ENCODE data around the gene CBX7.
"Not testable (repeated sequence)": the region's sequence is repeated elsewhere in the genome, so short reads cannot be mapped to it uniquely, and the experiment has no call there.

The CBX7 gene

GRCh38 chr22:39156093-39156492, 3.6 kb upstream of the CBX7 start:
- H3K4me1 Mint-ChIP-seq (ENCODE audit: low read depth); H3K27me3 Mint-ChIP-seq; H3K27ac Mint-ChIP-seq; H3K4me3 Mint-ChIP-seq; H3K9me3 Mint-ChIP-seq (ENCODE audit: low read depth); H3K36me3 Mint-ChIP-seq: not testable (repeated sequence)

DNA sequence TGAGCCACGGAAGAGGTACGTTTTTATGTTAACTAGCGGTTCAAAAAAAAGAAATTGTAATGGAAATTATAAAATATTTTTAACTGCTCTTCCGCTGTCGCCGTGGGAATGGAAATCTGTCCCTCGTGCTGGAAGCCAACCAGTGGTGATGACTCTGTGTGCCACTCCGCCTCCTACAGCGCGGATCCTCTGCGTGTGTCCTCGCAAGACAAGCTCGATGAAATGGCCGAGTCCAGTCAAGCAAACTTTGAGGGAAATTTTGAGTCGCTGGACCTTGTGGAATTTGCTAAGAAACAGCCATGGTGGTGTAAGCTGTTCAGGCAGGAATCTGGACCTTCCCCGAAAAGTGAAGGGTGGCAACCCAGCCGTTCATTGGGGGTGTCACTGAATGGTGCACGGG, 2.9 kb upstream of the CBX7 start:
- Mint-ChIP-seq H3K27me3 (no peaks in the 10 kb centered on the region), H3K4me3 (no peak overlapping the region)

GRCh38 chr22:39153220-39153717, 789 bp upstream of the CBX7 start:
- H3K27ac Mint-ChIP-seq, result peak overlapping the region; percentile 59
- no peaks in the 10 kb centered on the region for H3K9me3 Mint-ChIP-seq (ENCODE audit: low read depth)
- peak overlapping the region; percentile 88 for H3K4me3 Mint-ChIP-seq
- H3K4me1 Mint-ChIP-seq (ENCODE audit: low read depth), result peaks cover 34% of the 10 kb centered on the region
- H3K27me3 Mint-ChIP-seq, result no peaks in the 10 kb centered on the region
- no peaks in the 10 kb centered on the region for H3K36me3 Mint-ChIP-seq

More for the DNA sequence above, 2.9 kb upstream of the CBX7 start:
- Mint-ChIP-seq H3K4me1 (ENCODE audit: low read depth) (peaks cover 16% of the 10 kb centered on the region), H3K36me3 (no peaks in the 10 kb centered on the region), H3K27ac (no peak overlapping the region), H3K9me3 (ENCODE audit: low read depth) (no peaks in the 10 kb centered on the region)

DNA sequence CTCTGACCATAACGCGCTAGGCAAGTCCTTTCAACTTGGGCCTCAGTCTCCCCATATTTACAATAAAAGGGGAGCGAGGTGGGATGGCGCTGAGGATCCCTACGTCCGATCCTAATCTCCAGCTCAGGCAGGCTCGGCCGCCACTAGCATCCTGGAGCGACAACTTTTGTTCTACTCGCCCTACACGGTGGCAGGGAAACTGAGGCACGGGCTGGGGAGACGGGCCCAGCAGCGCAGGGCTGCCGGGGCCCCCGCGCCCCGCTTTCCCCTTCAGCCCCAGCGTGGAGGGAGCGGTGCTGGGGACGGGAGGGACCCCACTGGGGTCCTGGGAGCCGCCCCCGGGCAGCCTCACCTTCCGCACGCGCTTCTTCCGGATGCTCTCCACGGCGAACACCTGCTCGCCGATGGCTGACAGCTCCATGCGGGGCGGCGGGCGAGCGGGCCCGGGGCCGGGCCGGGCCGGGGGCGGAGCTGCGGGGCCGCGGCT, 413 bp downstream of the CBX7 start:
- H3K36me3 Mint-ChIP-seq, result no peaks in the 10 kb centered on the region
- no peaks in the 10 kb centered on the region for H3K9me3 Mint-ChIP-seq (ENCODE audit: low read depth)
- H3K27ac Mint-ChIP-seq, result no peak overlapping the region
- peaks cover 41% of the 10 kb centered on the region for H3K4me1 Mint-ChIP-seq (ENCODE audit: low read depth)
- no peaks in the 10 kb centered on the region for H3K27me3 Mint-ChIP-seq
- peak overlapping the region; percentile 73 for H3K4me3 Mint-ChIP-seq

- Mint-ChIP-seq H3K36me3 (no peaks in the 10 kb centered on the region), H3K4me1 (ENCODE audit: low read depth) (peaks cover 45% of the 10 kb centered on the region), H3K27ac (peak overlapping the region; percentile 73), H3K4me3 (peak overlapping the region; percentile 73), H3K27me3 (no peaks in the 10 kb centered on the region), H3K9me3 (ENCODE audit: low read depth) (no peaks in the 10 kb centered on the region)
Observed at GRCh38 chr22:39151329-39151975, 1.0 kb downstream of the CBX7 start.

DNA sequence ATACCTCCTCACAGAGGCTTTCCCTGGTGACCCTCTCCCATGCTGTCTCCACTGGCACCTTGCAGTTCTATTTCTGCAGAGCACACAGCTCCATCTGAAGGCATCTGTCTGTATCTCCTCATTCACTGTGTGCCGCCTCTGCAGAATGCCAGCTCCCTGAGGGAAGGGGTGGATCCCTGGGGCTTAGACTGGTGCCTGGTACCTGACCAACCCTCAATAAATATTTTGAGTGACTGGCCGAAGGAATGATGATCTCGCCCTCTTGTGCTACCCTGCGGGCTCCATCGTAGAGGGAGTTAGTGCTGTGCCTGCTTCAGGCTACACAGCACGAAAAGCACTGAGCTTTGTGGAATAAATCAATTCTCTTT, 1.6 kb downstream of the CBX7 start:
- H3K4me3 Mint-ChIP-seq, result peak overlapping the region; percentile 73
- no peaks in the 10 kb centered on the region for H3K36me3 Mint-ChIP-seq
- peaks cover 50% of the 10 kb centered on the region for H3K4me1 Mint-ChIP-seq (ENCODE audit: low read depth)
- no peaks in the 10 kb centered on the region for H3K9me3 Mint-ChIP-seq (ENCODE audit: low read depth)
- H3K27me3 Mint-ChIP-seq, result no peaks in the 10 kb centered on the region
- peak overlapping the region; percentile 72 for H3K27ac Mint-ChIP-seq

DNA sequence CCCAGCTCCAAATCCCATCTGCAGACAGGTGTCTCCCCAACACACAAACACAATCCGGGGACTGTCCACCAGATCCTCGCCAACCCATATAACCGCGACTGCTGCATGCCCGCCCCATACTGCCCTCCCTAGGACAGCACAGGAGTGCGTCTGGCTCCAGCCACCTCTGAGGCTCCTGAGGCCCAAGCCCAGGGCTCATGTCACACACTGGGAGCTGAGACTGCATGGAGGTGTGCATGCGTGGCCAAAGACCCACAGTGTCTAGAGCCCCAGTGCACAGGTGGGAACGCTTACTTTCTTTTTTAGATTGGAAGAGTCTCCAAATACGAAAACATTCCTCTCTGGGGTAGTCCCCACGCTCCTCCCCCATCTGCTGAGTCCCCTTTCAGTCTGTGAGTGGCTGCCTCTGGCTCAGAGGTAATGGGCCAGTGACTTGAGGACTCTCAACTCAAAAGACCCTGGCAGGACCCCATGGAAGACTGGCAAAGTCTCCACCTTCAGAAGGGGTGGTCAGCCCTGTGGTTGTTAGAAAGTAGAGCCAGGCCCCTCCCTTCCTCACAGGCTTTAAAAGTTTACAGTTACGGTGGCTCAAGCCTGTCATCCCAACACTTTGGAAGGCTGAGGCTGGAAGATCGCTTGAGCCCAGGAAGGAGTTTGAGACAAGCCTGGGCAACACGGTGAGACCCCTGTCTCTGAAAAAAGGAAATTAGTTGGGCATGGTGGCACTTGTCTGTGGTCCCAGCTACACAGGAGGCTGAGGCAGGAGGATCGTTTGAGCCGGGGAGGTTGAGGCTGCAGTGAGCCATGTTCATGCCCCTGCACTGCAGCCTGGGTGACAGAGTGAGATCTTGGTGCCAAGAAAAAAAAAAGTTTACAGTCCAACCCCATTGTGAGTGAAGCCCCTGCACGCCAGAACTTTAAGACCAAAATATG, 2.3 kb downstream of the CBX7 start:
- H3K27ac Mint-ChIP-seq, result peak overlapping the region; percentile 76
- no peaks in the 10 kb centered on the region for H3K27me3 Mint-ChIP-seq
- peak overlapping the region; percentile 73 for H3K4me3 Mint-ChIP-seq
- H3K4me1 Mint-ChIP-seq (ENCODE audit: low read depth), result peaks cover 50% of the 10 kb centered on the region
- H3K9me3 Mint-ChIP-seq (ENCODE audit: low read depth), result no peaks in the 10 kb centered on the region
- H3K36me3 Mint-ChIP-seq, result no peaks in the 10 kb centered on the region

DNA sequence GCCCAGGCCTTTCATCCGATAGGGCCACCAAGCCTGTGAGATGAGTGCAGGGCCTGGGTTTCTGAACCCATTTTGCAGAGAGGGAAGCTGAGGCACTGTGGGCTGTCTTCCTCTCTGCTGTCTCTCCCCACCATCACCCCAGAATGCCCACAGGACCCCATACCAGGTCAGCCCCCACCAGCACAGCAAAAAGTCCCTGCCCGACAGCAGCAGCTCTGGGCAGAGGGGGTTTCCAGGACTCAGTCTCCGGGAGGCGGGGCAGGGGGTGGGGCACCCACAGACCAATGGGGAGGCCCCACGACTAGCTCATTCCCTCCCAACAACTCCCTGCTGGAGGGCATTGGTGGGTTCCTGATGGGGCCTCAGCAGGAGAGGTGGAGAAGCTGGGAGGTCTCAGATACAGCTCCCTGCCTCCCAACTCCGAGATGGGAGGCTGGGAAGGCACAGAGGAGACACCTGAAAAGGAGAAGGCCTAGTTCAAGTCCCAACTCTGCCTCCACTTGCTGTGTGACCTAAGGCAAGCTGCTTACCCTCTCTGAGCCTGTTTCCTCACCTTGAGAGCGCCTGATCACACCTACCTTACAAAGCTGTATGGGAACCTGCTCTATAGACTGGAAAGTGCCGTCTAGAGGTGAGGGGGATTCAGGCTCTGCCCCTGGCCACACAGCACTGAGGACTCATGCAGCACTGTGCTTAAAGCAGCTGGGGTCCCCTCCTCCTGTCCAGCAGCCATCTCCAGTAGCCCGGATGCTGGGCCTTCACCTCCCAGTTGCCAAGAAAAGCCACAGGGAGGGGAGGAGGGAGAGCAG, 3.5 kb downstream of the CBX7 start:
- peaks cover 58% of the 10 kb centered on the region for H3K4me1 Mint-ChIP-seq (ENCODE audit: low read depth)
- peak overlapping the region; percentile 77 for H3K27ac Mint-ChIP-seq
- no peaks in the 10 kb centered on the region for H3K36me3 Mint-ChIP-seq
- peak overlapping the region; percentile 62 for H3K4me3 Mint-ChIP-seq
- H3K9me3 Mint-ChIP-seq (ENCODE audit: low read depth), result no peaks in the 10 kb centered on the region
- no peaks in the 10 kb centered on the region for H3K27me3 Mint-ChIP-seq

DNA sequence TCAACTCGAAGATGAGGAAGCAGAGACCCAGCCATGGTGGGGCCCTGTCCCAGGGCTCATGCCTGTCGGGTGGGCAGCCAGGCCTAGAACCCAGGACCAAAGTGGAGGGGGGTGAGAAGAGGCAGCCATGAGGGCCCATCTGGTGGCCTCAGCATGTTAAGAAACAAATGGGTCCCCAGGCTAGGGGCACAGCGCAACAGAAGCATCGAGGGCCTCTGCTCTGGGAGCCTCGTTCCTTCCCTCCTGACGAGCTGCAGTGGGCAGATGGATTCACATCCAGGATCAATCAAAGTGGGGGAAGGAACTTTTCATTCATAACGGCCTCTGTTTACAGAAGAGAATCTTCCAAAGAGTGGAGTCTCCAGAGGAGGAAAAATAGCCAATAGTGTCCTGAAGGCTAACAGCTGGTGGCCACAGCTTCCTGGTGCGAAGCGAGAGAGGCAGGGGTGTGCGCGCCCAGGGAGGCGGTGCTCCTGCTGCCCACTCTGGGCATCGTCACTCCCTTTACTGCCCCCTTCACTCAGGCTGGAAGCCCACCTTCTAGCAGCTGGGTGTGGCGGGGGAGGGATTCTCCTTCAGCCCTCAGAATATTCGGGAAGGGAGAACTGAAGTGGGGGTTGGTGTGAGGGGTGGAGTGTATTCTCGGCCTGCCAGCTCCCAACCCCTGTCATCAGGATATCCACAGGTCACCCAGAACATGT, 4.3 kb downstream of the CBX7 start:
- peak overlapping the region; percentile 66 for H3K27ac Mint-ChIP-seq

DNA sequence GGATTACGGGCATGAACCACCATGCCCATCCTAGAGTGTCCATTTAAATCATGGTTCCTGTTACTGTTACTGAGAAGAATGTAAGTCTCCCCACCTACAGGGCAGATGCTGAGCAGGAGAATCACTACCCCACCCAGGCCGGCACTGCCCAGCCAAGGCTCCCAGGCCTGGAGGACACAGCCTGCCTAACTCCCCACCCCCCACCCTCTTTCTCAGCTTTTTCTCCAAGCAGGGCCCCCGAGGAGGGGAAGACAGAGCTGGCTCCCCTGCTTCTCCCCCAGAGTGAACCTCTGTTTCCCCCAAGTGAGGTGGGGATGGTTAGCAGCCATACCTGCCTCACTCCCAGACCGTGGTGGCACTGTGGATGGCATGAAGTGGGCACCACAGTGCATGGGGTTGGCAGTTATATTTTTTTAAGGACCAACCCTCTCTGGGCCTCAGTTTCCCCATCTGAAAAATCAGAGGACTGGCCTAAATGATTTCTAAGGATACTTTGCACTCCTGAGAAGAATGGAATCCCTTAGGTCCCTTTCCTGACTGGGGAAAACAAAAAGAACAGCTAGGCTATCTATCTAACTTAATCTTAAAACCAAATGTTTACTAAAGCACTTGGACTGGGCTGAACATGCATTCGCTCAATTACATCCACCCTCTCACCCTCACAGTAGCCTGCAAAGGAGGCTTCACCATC, 5.0 kb downstream of the CBX7 start:
- Mint-ChIP-seq H3K27me3 (no peaks in the 10 kb centered on the region), H3K4me3 (peak overlapping the region; percentile 51), H3K4me1 (ENCODE audit: low read depth) (peaks cover 56% of the 10 kb centered on the region), H3K36me3 (no peaks in the 10 kb centered on the region), H3K27ac (peak overlapping the region; percentile 66), H3K9me3 (ENCODE audit: low read depth) (no peaks in the 10 kb centered on the region)

More for the DNA sequence above, 4.3 kb downstream of the CBX7 start:
- H3K4me1 Mint-ChIP-seq (ENCODE audit: low read depth), result peaks cover 56% of the 10 kb centered on the region
- H3K9me3 Mint-ChIP-seq (ENCODE audit: low read depth), result no peaks in the 10 kb centered on the region
- H3K4me3 Mint-ChIP-seq, result peak overlapping the region; percentile 51
- H3K36me3 Mint-ChIP-seq, result no peaks in the 10 kb centered on the region
- H3K27me3 Mint-ChIP-seq, result no peaks in the 10 kb centered on the region

GRCh38 chr22:39146256-39147101, 6.0 kb downstream of the CBX7 start:
- H3K4me3 Mint-ChIP-seq, result peak overlapping the region; percentile 82
- peak overlapping the region; percentile 88 for H3K27ac Mint-ChIP-seq
- H3K9me3 Mint-ChIP-seq (ENCODE audit: low read depth), result no peaks in the 10 kb centered on the region

GRCh38 chr22:39144101-39144767, 8.2 kb downstream of the CBX7 start:
- no peaks in the 10 kb centered on the region for H3K36me3 Mint-ChIP-seq
- no peaks in the 10 kb centered on the region for H3K9me3 Mint-ChIP-seq (ENCODE audit: low read depth)
- no peaks in the 10 kb centered on the region for H3K27me3 Mint-ChIP-seq
- H3K4me3 Mint-ChIP-seq, result peak overlapping the region; percentile 93
- H3K4me1 Mint-ChIP-seq (ENCODE audit: low read depth), result peaks cover 35% of the 10 kb centered on the region
- H3K27ac Mint-ChIP-seq, result peak overlapping the region; percentile 91

More at GRCh38 chr22:39146256-39147101, 6.0 kb downstream of the CBX7 start:
- Mint-ChIP-seq H3K4me1 (ENCODE audit: low read depth) (peaks cover 55% of the 10 kb centered on the region), H3K27me3 (no peaks in the 10 kb centered on the region), H3K36me3 (no peaks in the 10 kb centered on the region)

Measured in activated naive CD8-positive, alpha-beta T cell (primary cell).